HL-60 (cell line): Measurements from ENCODE around the gene RNF225. TPM values are rescaled to one million over a fixed set of nuclear protein-coding genes. Genes with fewer than 3 reads are reported as not detected.

Source experiments
- microRNA-seq: library from miRNA; unstranded; fragments of <30 nt; microRNA quantifications from one replicate; pipeline ENCODE4, GENCODE V29; 2018

The RNF225 gene

Small RNA genes lying within 50 kb of the gene (microRNA-seq; reads per million reads assigned to microRNA genes)
- gene MIR4754, result not detected
